OCI-LY1 (cell line): ENCODE measurements around the gene AQP7.
"Not testable (repeated sequence)": the region's sequence is repeated elsewhere in the genome, so short reads cannot be mapped to it uniquely, and the experiment has no call there.

ENCODE experiments used
- H2AFZ ChIP-seq: fragments of 200-600 bp; sonication (generic), shearing (Covaris generic); 2 replicates; pipeline ENCODE4 v1.6.0; 2014; ENCODE audit warnings: antibody characterized with exemption, mild to moderate bottlenecking, low read length
- H3F3A ChIP-seq: fragments of 200-600 bp; sonication (generic), shearing (Covaris generic); 2 replicates; pipeline ENCODE4 v1.6.0; 2014; ENCODE audit warnings: mild to moderate bottlenecking, antibody characterized with exemption, low read length, moderate library complexity; ENCODE audit not compliant: insufficient read depth
- H3K27ac ChIP-seq: fragments of 200-600 bp; sonication (generic); 2 replicates; pipeline ENCODE4 v1.5.1; 2014; ENCODE audit warnings: low read length, mixed run types, mild to moderate bottlenecking, low read depth; ENCODE audit not compliant: poor library complexity, severe bottlenecking
- H3K27me3 ChIP-seq: fragments of 200-600 bp; sonication (generic); 2 replicates; pipeline ENCODE4 v1.6.0; 2014; ENCODE audit warnings: antibody characterized with exemption, mild to moderate bottlenecking, low read length, moderate library complexity; ENCODE audit not compliant: insufficient read depth
- H3K36me3 ChIP-seq: fragments of 200-600 bp; sonication (generic); 2 replicates; pipeline ENCODE4 v1.6.1; 2014; ENCODE audit warnings: mild to moderate bottlenecking, antibody characterized with exemption, low read length, moderate library complexity, mixed read lengths; ENCODE audit not compliant: insufficient read depth
- H3K4me1 ChIP-seq: fragments of 200-600 bp; sonication (generic); 2 replicates; pipeline ENCODE4 v1.5.1; 2014; ENCODE audit warnings: mild to moderate bottlenecking, low read length, moderate library complexity; ENCODE audit not compliant: insufficient read depth, severe bottlenecking
- H3K4me2 ChIP-seq: fragments of 200-600 bp; sonication (generic), shearing (Covaris generic); 2 replicates; pipeline ENCODE4 v1.6.1; 2014; ENCODE audit warnings: low read length
- H3K4me3 ChIP-seq: fragments of 200-600 bp; sonication (generic); 2 replicates; pipeline ENCODE4 v1.5.1; 2014; ENCODE audit warnings: low read length, low read depth, mild to moderate bottlenecking, mixed read lengths; ENCODE audit not compliant: poor library complexity, severe bottlenecking
- H3K79me2 ChIP-seq: fragments of 200-600 bp; shearing (Covaris generic); 2 replicates; pipeline ENCODE4 v1.6.1; 2016; ENCODE audit warnings: mixed run types, low read length, mixed read lengths; ENCODE audit not compliant: insufficient read depth
- H3K9ac ChIP-seq: fragments of 200-600 bp; sonication (generic), shearing (Covaris generic); 2 replicates; pipeline ENCODE4 v1.6.1; 2014; ENCODE audit warnings: mild to moderate bottlenecking, low read length, mixed read lengths
- H3K9me2 ChIP-seq: fragments of 200-600 bp; sonication (generic), shearing (Covaris generic); 2 replicates; pipeline ENCODE4 v1.6.1; 2014; ENCODE audit warnings: low read depth, mild to moderate bottlenecking, low read length, mixed read lengths
- H3K9me3 ChIP-seq: fragments of 200-600 bp; shearing (Covaris generic); 2 replicates; pipeline ENCODE4 v1.6.1; 2014; ENCODE audit warnings: low read length, mixed read lengths
- H4K20me1 ChIP-seq: fragments of 200-600 bp; sonication (generic), shearing (Covaris generic); 2 replicates; pipeline ENCODE4 v1.6.0; 2016; ENCODE audit warnings: mild to moderate bottlenecking, low read length; ENCODE audit not compliant: insufficient read depth
- CTCF ChIP-seq: fragments of 200-600 bp; sonication (generic), shearing (Covaris generic); IDR thresholded peaks from 2 replicates; pipeline ENCODE4 v1.5.1; 2017; ENCODE audit warnings: mild to moderate bottlenecking, antibody characterized with exemption, low read length, moderate library complexity, mixed read lengths
- EZH2 ChIP-seq: fragments of 200-600 bp; sonication (generic), shearing (Covaris generic); IDR thresholded peaks from 2 replicates; pipeline ENCODE4 v1.8.0; 2017; ENCODE audit warnings: borderline replicate concordance, mixed run types, mild to moderate bottlenecking, antibody characterized with exemption, low read length, moderate library complexity, mixed read lengths

Gene AQP7

GRCh38 chr9:33393581-33393980 lies 8.8 kb downstream of the AQP7 start:
- no peak overlapping the region for H3K4me3 ChIP-seq

GRCh38 chr9:33392591-33393021 lies 9.8 kb downstream of the AQP7 start:
- H4K20me1 ChIP-seq, H3K9ac ChIP-seq, H3K4me1 ChIP-seq, H3K27me3 ChIP-seq, H3K36me3 ChIP-seq, H3K9me3 ChIP-seq, H2AFZ ChIP-seq, H3K9me2 ChIP-seq, H3K4me3 ChIP-seq, H3K4me2 ChIP-seq, H3K79me2 ChIP-seq, H3F3A ChIP-seq, H3K27ac ChIP-seq: not testable (repeated sequence)

More at GRCh38 chr9:33393581-33393980, 8.8 kb downstream of the AQP7 start:
- Histone ChIP-seq H3K9ac (no peak overlapping the region), H2AFZ (no peak overlapping the region), H3K27me3 (no peaks in the 10 kb centered on the region), H3K9me2 (no peaks in the 10 kb centered on the region), H3K4me2 (no peak overlapping the region), H3K9me3 (no peaks in the 10 kb centered on the region), H3K79me2 (no peaks in the 10 kb centered on the region), H3K36me3 (no peaks in the 10 kb centered on the region), H3K4me1 (no peaks in the 10 kb centered on the region), H3K27ac (no peak overlapping the region), H3F3A (no peaks in the 10 kb centered on the region), H4K20me1 (no peaks in the 10 kb centered on the region)
- TF ChIP-seq EZH2 (no peak), CTCF (no peak)

GRCh38 chr9:33391111-33391771 lies 11.1 kb downstream of the AQP7 start:
- H3K9ac ChIP-seq, H3K4me2 ChIP-seq, H3K9me2 ChIP-seq, H3F3A ChIP-seq, H3K4me3 ChIP-seq, H4K20me1 ChIP-seq, H3K27ac ChIP-seq, H3K9me3 ChIP-seq, H3K36me3 ChIP-seq, H3K79me2 ChIP-seq, H3K27me3 ChIP-seq, H3K4me1 ChIP-seq, H2AFZ ChIP-seq: not testable (repeated sequence)

GRCh38 chr9:33388110-33388994 lies 14.0 kb downstream of the AQP7 start:
- no peak overlapping the region for H3K9ac ChIP-seq
- no peaks in the 10 kb centered on the region for H3K9me2 ChIP-seq
- no peaks in the 10 kb centered on the region for H3F3A ChIP-seq
- H3K9me3 ChIP-seq: no peaks in the 10 kb centered on the region
- H3K36me3 ChIP-seq: no peaks in the 10 kb centered on the region
- H3K4me2 ChIP-seq: no peak overlapping the region
- TF ChIP-seq EZH2 (no peak), CTCF (no peak)
- H3K4me1 ChIP-seq: no peaks in the 10 kb centered on the region
- no peaks in the 10 kb centered on the region for H3K27me3 ChIP-seq
- H3K4me3 ChIP-seq: no peak overlapping the region
- no peak overlapping the region for H2AFZ ChIP-seq
- no peak overlapping the region for H3K27ac ChIP-seq
- no peaks in the 10 kb centered on the region for H4K20me1 ChIP-seq
- H3K79me2 ChIP-seq: no peaks in the 10 kb centered on the region

DNA sequence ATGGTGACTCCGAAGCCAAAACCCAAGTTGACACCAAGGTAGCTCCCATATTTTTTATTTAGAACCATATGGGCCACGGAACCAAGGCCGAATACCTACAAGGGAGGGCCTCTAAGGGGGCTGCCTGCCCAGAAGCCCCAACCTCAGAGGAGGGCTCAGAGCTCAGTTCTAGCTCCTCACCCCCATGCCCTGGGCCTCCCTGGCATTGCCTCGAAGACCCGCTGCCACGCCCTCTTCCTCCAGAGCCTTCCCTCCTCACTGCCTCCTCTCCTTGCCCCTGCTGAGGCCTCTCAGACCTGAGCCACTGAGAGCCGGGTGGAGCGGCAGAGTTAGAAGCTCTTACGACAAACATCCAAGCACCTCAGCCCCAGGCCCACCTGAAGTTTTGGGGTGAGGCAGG lies 15.4 kb downstream of the AQP7 start:
- H3F3A ChIP-seq, H3K79me2 ChIP-seq, H3K9me3 ChIP-seq, H3K27me3 ChIP-seq, H3K4me3 ChIP-seq, H3K36me3 ChIP-seq, H4K20me1 ChIP-seq, H3K27ac ChIP-seq, H2AFZ ChIP-seq, H3K9ac ChIP-seq, H3K9me2 ChIP-seq, H3K4me1 ChIP-seq, H3K4me2 ChIP-seq: not testable (repeated sequence)

DNA sequence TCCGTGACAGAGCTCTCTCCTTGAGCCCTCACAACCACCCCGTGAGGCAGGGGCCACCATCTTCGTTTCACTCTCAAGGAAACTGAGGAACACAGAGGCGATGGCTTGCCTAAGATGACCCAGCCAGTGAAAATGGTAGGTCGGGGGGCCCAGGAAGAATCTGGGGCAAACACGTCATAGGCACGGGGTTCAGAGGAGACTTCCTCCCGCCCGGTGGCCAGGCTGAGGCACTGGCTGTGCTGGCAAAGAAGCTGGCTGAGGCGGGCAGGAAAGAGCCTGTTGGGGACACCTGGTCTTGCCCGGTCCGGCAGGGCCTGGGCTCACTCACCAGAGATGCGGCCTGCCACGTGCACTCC lies 15.7 kb downstream of the AQP7 start:
- not testable (repeated sequence) for H3K79me2 ChIP-seq

More for the DNA sequence above, 15.7 kb downstream of the AQP7 start:
- not testable (repeated sequence) for H3K9me2 ChIP-seq, H3K4me1 ChIP-seq, H3K9ac ChIP-seq, H3K4me2 ChIP-seq, H4K20me1 ChIP-seq, H3K36me3 ChIP-seq, H3K4me3 ChIP-seq, H3F3A ChIP-seq, H3K9me3 ChIP-seq, H3K27me3 ChIP-seq, H3K27ac ChIP-seq, H2AFZ ChIP-seq
